Endothelial cell of umbilical vein (primary cell): ENCODE data around the gene HLA-B.
"Not testable (repeated sequence)": the region's sequence is repeated elsewhere in the genome, so short reads cannot be mapped to it uniquely, and the experiment has no call there.

ENCODE experiments used
- EZH2 ChIP-seq: IDR thresholded peaks from 2 replicates; pipeline ENCODE4 v1.6.1; 2012; ENCODE audit warnings: borderline replicate concordance, low read depth, mild to moderate bottlenecking, moderate library complexity, low read length, inconsistent platforms; ENCODE audit not compliant: severe bottlenecking
- FOS ChIP-seq: IDR thresholded peaks from 2 replicates; pipeline ENCODE4 v1.6.1; 2011; ENCODE audit warnings: mild to moderate bottlenecking, low read length, moderate library complexity, borderline replicate concordance; ENCODE audit not compliant: insufficient read depth
- JUN ChIP-seq: IDR thresholded peaks from 2 replicates; pipeline ENCODE4 v1.6.1; 2011; ENCODE audit warnings: borderline replicate concordance, low read depth; ENCODE audit not compliant: insufficient read length, insufficient read depth
- POLR2A ChIP-seq: IDR thresholded peaks from 2 replicates; pipeline ENCODE4 v1.6.1; 2012; ENCODE audit warnings: low read depth, mild to moderate bottlenecking, control low read depth, low read length
- POLR2AphosphoS5 ChIP-seq: IDR thresholded peaks from 2 replicates; pipeline ENCODE4 v1.6.1; 2012; ENCODE audit warnings: low read depth, mild to moderate bottlenecking, control low read depth, low read length, moderate library complexity; ENCODE audit not compliant: insufficient read depth
- TF ChIP-seq, protein P1 (sequence below), 2 donors: IDR thresholded peaks; 1 replicate in 1 of 2; 2 replicates in 1 of 2; pipeline ENCODE4 v1.5.1; 2011; ENCODE audit warnings: low read length in 2 of 2, mild to moderate bottlenecking in 2 of 2, moderate library complexity in 2 of 2, control low read depth in 1 of 2, inconsistent platforms in 1 of 2, low read depth in 1 of 2; ENCODE audit not compliant: insufficient read depth in 1 of 2; ENCODE audit errors: extremely low read depth in 1 of 2
- TF ChIP-seq, protein P2 (sequence below): IDR thresholded peaks from 2 replicates; pipeline ENCODE4 v1.6.1; 2011; ENCODE audit not compliant: insufficient read depth, insufficient read length

DNA sequence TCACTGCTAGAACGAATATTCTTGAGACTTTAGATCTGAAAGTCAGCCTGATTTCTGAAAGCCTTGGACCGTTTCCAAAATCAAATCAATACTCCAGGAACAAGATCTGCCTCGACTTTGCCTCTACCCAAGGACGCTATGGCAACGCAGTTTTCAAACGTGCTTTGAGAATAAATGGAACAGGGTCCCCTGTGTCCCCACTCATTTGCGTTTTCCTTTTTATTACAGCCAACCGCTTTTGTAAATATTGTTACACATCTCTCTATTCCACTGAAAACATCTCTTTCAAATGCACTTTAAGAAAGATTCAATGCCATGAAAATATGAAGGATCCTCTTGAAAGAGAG, 40.1 kb upstream of the HLA-B start:
- TF ChIP-seq EZH2, POLR2AphosphoS5, POLR2A, JUN, FOS: not testable (repeated sequence)
- TF ChIP-seq, protein P1, sequence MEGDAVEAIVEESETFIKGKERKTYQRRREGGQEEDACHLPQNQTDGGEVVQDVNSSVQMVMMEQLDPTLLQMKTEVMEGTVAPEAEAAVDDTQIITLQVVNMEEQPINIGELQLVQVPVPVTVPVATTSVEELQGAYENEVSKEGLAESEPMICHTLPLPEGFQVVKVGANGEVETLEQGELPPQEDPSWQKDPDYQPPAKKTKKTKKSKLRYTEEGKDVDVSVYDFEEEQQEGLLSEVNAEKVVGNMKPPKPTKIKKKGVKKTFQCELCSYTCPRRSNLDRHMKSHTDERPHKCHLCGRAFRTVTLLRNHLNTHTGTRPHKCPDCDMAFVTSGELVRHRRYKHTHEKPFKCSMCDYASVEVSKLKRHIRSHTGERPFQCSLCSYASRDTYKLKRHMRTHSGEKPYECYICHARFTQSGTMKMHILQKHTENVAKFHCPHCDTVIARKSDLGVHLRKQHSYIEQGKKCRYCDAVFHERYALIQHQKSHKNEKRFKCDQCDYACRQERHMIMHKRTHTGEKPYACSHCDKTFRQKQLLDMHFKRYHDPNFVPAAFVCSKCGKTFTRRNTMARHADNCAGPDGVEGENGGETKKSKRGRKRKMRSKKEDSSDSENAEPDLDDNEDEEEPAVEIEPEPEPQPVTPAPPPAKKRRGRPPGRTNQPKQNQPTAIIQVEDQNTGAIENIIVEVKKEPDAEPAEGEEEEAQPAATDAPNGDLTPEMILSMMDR (IDR thresholded peaks at IDR 0.05; ENCODE audit: extremely low read depth in 1 of 2, insufficient read depth in 1 of 2, low read depth in 1 of 2, low read length in 2 of 2): not testable (repeated sequence)
- TF ChIP-seq, protein P2, sequence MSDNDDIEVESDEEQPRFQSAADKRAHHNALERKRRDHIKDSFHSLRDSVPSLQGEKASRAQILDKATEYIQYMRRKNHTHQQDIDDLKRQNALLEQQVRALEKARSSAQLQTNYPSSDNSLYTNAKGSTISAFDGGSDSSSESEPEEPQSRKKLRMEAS: not testable (repeated sequence)
